NOMO-1 treated with DMSO at 0.1 percent for 48 hours (cell line): Measurements from ENCODE around the gene UNC45A.

Source experiments
- DNase-seq: peaks from one replicate; lab custom pipeline; 2025; ENCODE audit not compliant: unreplicated experiment; lab: John Stamatoyannopoulos, UW

UNC45A gene

GRCh38 chr15:90959028-90959595, 24.0 kb downstream of the UNC45A start:
- no peak for DNase-seq

DNA sequence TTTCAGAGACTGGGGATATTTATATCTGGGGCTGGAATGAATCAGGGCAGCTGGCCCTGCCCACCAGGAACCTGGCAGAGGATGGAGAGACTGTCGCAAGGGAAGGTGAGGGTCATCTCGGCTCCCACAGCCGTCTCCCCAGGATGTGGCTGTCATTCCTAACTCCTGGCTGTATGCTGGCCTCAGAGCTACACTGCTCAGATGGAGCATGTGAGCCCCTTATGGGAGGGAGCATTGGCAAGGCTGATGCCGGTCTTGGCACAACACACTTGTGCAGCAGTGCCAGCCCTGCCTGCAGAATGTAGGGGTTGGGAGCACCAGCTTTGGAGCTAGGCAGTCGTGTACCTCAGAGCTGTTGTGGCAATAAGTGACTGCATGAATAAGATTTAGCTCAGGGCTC, 24.8 kb downstream of the UNC45A start:
- DNase-seq, result no peak

DNA sequence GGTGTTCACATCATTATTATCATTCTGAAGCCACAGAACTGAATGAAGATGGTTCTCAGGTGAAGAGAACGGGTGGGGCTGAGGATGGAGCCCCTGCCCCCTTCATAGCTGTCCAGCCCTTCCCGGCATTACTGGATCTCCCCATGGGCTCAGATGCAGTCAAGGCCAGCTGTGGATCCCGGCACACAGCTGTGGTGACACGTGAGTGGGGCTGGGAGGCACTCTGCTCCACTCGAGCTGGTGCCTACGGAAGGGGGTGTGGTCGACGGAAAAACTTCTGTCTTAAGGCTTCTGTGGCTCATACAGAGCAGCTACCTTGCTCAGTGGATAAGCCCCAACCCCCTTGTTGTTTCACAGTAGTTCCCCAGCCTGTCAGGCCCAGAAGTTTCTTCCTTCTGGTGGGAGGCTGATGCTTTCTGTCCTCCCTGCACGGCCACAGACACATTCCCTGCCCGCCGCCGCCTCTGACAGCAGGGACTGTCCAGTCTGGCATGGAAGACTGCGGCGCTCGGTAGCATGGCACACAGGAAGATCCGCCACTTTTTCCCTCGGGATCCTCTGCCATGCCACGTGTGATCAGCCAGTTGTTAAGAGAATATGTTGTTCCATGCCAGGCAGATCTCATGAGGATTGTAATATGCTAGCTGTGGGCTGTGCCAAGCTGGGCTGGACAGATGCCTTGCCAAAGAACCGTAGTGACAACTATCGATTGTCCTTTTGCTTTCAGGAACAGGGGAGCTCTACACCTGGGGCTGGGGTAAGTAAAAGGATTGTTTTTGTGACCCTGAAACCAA, 25.4 kb downstream of the UNC45A start:
- DNase-seq, result no peak

GRCh38 chr15:90962021-90962420, 26.9 kb downstream of the UNC45A start:
- DNase-seq, result no peak

DNA sequence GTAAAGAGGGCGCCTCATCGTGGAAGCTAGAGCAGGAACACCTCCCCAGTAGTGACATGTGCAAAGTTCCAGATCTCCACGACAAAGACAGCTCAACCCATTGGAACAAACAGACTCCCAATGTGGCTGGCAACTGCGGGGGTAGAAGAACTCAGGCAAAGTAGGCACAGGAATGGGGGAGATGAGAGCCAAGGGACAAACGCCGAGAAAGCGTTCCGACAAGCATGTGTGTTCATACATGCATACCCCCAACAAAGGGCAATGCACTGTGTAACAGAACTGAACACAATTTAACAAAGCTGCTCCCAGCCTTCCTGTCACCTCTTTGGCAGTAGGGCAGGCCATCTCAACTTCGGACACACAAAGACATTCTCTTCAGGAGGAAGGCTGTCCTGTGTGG, 31.2 kb downstream of the UNC45A start:
- DNase-seq, result no peak

GRCh38 chr15:90967206-90967605, 32.1 kb downstream of the UNC45A start:
- DNase-seq, result no peak

DNA sequence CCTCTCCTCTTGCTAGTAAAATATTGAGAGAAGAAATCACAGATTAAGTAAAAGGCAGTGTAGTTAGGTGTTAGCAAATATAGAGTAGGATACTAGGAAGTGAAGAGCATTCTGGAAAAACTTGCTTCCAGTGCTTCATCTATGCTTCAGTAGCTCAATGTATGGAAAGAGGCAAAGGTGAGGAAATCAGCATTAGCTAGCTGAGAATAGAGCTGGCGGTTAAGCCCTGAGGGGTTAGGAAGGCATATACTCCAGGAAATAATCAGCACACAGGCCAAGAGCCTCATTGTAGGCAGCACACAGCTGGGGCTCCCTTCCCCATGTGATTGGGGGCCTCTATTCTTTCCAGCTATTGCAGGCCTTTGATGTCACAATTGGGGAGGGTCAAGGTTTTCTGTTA, 33.3 kb downstream of the UNC45A start:
- DNase-seq, result no peak

DNA sequence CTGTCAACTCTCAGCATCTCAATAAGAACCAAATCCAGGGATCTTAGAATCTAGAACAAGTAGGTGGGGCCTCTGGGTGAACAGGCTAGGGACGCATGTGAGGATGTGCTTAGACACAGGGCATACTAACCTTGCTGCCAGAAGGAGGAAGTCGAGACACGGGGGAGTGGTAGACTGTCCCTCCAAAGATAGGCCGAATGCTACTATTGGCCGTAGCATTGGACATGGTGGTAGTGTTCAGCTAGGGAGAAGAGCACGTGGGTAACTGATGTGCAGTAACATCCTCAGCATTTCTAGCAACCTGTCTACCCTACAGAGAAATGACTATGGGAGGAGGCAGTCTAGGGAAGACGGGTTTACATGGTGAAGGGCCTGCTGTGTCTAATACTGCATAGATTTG, 35.2 kb downstream of the UNC45A start:
- no peak for DNase-seq

DNA sequence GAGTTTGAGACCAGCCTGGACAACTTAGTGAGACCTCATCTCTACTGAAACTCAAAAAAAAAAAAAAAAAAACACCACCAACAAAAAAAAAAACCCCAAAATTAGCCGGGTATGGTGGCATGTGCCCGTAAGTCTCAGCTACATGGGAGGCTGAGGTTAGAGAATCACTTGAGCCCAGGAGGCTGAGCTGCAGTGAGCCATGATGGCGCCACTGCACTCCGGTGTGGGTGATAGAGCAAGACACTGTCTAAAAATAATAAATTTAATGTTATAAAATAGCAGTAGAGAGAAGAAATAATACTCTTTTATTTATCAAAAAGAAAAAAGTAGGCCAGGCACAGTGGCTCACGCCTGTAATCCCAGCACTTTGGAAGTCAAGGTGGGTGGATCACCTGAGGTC, 37.0 kb downstream of the UNC45A start:
- DNase-seq, result no peak

DNA sequence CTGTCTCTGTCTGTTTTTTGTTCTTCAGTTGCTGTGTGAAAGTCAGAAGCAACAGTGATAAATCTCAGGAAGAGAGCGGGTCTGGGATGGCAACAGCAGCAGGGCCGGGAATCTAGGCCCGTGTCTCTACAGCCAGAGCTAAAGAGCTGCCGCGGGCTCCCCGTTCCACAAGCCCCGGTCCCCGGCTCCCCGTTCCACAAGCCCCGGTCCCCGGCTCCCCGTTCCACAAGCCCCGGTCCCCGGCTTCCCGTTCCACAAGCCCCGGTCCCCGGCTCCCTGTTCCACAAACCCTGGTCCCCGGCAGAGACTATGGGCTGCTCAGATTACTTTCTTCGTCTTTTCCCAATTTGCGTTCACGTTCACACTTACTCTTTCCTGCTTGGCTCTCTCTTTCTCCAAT, 39.1 kb downstream of the UNC45A start:
- no peak for DNase-seq

DNA sequence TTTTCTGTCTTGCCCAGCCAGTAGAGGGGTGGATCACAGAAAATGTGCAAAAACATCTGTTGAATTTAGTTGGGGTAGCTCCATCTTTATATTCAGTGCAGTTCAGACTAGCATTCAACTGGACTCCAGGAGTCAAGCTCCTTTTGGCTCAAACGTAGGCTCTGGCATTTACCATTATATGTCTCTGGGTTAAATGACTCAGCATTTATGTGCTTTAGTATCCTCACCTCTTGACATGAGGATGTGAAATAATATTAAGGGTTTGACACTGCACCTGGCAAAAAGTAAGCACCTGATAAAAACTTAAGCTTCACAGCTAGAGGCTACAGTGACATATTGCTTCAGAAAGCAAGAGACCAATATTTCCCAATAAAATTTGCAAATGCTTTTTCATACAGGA, 44.5 kb downstream of the UNC45A start:
- no peak for DNase-seq

GRCh38 chr15:90981681-90982080, 46.6 kb downstream of the UNC45A start:
- peak; percentile 37 for DNase-seq

DNA sequence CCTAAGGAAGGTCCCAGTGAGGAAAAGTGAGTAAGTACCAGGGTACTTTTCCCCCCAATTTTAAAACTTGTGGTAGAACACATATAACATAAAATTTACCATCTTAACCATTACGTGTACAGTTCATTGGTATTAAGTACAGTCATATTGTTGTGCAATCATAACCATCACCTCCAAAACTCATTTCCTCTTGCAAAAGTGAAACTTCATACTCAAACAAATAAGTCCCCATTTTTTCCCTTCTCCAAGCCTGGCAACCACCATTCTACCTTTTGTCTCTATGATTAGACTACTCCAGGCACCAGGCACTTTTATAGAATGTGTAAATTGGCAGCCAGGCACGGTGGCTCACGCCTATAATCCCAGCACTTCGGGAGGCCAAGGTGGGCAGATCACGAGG, 47.0 kb downstream of the UNC45A start:
- DNase-seq, result peak; percentile 80

GRCh38 chr15:90986790-90987507, 51.9 kb downstream of the UNC45A start:
- no peak for DNase-seq

- no peak for DNase-seq
Observed at GRCh38 chr15:90987561-90988141, 52.6 kb downstream of the UNC45A start.

GRCh38 chr15:90988296-90988695, 53.2 kb downstream of the UNC45A start:
- DNase-seq, result no peak

DNA sequence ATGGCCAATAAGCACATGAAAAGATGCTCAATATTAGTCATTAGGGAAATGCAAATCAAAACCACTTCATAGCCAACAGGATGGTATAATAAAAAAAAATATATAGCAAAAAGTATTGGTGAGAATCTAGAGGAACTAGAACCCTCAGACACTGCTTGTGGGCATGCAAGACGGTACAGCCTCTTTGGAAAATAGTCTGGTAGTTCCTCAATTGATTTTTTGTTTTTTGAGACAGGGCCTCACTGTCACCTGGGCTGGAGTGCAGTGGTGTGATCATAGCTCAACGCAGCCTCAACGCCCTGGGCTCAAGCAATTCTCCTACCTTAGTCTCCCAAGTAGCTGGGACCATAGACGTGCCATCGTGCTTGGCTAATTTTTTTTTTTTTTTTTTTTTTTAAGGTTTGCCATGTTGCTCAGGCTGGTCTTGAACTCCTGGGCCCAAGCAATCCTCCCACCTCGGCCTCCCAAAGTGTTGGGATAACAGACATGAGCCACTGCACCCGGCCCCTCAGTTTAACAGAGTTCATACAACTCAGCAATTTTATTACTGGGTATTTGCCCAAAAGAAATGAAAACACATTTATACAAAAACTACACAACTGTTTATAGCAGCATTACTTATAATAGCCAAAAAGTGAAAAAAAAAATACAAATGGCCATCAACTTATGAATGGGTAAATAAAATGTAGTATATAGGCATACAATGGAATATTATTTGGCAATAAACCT, 54.1 kb downstream of the UNC45A start:
- DNase-seq, result no peak

GRCh38 chr15:90990446-90990845, 55.4 kb downstream of the UNC45A start:
- DNase-seq, result no peak

GRCh38 chr15:90991587-90992285, 56.7 kb downstream of the UNC45A start:
- no peak for DNase-seq

DNA sequence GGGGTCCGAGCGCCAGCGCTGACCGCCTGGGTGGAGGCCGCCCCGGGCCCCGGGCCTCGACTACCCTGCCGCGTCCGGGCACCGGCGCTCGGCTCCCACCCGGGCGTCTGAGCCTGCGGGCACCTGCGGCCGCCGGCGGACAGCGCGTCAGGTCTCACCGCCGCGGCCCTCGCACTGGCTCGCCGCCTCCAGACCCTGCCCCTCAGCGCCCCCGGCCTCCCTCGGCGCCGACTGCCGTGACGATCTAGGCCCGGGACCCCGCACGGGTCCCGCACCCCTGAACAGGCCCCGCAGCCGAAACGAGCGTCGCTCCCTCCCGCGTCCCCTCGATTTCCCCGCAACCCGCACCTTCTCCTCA, 59.0 kb downstream of the UNC45A start:
- DNase-seq, result no peak
